NCI-H2227 (cell line): ENCODE data around the gene UNC13B.
"Not testable (repeated sequence)": the region's sequence is repeated elsewhere in the genome, so short reads cannot be mapped to it uniquely, and the experiment has no call there.

Experiments used
- DNase-seq: peaks from one replicate; lab custom pipeline; 2025; ENCODE audit not compliant: unreplicated experiment; lab: John Stamatoyannopoulos, UW

UNC13B gene

GRCh38 chr9:35162605-35163315 is 951 bp downstream of the UNC13B start:
- no peak for DNase-seq

GRCh38 chr9:35163413-35163812 is 1.6 kb downstream of the UNC13B start:
- DNase-seq: no peak

GRCh38 chr9:35164711-35165110 is 2.9 kb downstream of the UNC13B start:
- DNase-seq: no peak

GRCh38 chr9:35167429-35167828 is 5.6 kb downstream of the UNC13B start:
- not testable (repeated sequence) for DNase-seq

GRCh38 chr9:35168963-35169362 is 7.2 kb downstream of the UNC13B start:
- no peak for DNase-seq

- DNase-seq: peak; percentile 49
Observed at GRCh38 chr9:35172878-35173277, 11.1 kb downstream of the UNC13B start.

GRCh38 chr9:35177520-35177919 is 15.7 kb downstream of the UNC13B start:
- no peak for DNase-seq

GRCh38 chr9:35179347-35180280 is 17.8 kb downstream of the UNC13B start:
- DNase-seq: no peak

- DNase-seq: no peak
Observed at GRCh38 chr9:35180801-35181200, 19.0 kb downstream of the UNC13B start.

GRCh38 chr9:35182401-35182800 is 20.6 kb downstream of the UNC13B start:
- not testable (repeated sequence) for DNase-seq

GRCh38 chr9:35182996-35183754 is 21.4 kb downstream of the UNC13B start:
- not testable (repeated sequence) for DNase-seq

GRCh38 chr9:35183755-35184480 is 22.1 kb downstream of the UNC13B start:
- not testable (repeated sequence) for DNase-seq

- DNase-seq: no peak
Observed at GRCh38 chr9:35186524-35186923, 24.7 kb downstream of the UNC13B start.

GRCh38 chr9:35190203-35190602 is 28.4 kb downstream of the UNC13B start:
- DNase-seq: no peak

GRCh38 chr9:35191105-35191504 is 29.3 kb downstream of the UNC13B start:
- DNase-seq: no peak

- no peak for DNase-seq
Observed at GRCh38 chr9:35193762-35194161, 32.0 kb downstream of the UNC13B start.

- no peak for DNase-seq
Observed at GRCh38 chr9:35195683-35196082, 33.9 kb downstream of the UNC13B start.

- no peak for DNase-seq
Observed at GRCh38 chr9:35198191-35198590, 36.4 kb downstream of the UNC13B start.

- DNase-seq: no peak
Observed at GRCh38 chr9:35203528-35203927, 41.7 kb downstream of the UNC13B start.

- DNase-seq: no peak
Observed at GRCh38 chr9:35205340-35205739, 43.5 kb downstream of the UNC13B start.

- DNase-seq: no peak
Observed at GRCh38 chr9:35211854-35212253, 50.0 kb downstream of the UNC13B start.
